GM18519 (cell line): Measurements from ENCODE around the gene GRK3.
A peak's percentile ranks its signal among the peaks of the same experiment; 100 is the strongest.
"Not testable (repeated sequence)": the region's sequence is repeated elsewhere in the genome, so short reads cannot be mapped to it uniquely, and the experiment has no call there.

Source experiments
- ATAC-seq: cut with Tn5 transposase; IDR thresholded peaks from one replicate; pipeline ENCODE4 v1.9.1; 2021; ENCODE audit warnings: mild to moderate bottlenecking, moderate library complexity; ENCODE audit not compliant: unreplicated experiment, low FRiP score

The GRK3 gene

GRCh38 chr22:25570486-25570885, 6.0 kb downstream of the GRK3 start:
- no peak for ATAC-seq

GRCh38 chr22:25571969-25572707, 7.7 kb downstream of the GRK3 start:
- not testable (repeated sequence) for ATAC-seq

- ATAC-seq: no peak
Observed at GRCh38 chr22:25572708-25573171, 8.3 kb downstream of the GRK3 start.

GRCh38 chr22:25573841-25574240, 9.4 kb downstream of the GRK3 start:
- ATAC-seq: no peak

- ATAC-seq: no peak
Observed at GRCh38 chr22:25574736-25575135, 10.3 kb downstream of the GRK3 start.

GRCh38 chr22:25575674-25576392, 11.4 kb downstream of the GRK3 start:
- ATAC-seq: not testable (repeated sequence)

- ATAC-seq: not testable (repeated sequence)
Observed at GRCh38 chr22:25581452-25581851, 17.0 kb downstream of the GRK3 start.

- ATAC-seq: no peak
Observed at GRCh38 chr22:25582946-25583345, 18.5 kb downstream of the GRK3 start.

GRCh38 chr22:25584993-25585392, 20.5 kb downstream of the GRK3 start:
- not testable (repeated sequence) for ATAC-seq

GRCh38 chr22:25589664-25590063, 25.2 kb downstream of the GRK3 start:
- not testable (repeated sequence) for ATAC-seq

GRCh38 chr22:25593323-25593722, 28.8 kb downstream of the GRK3 start:
- not testable (repeated sequence) for ATAC-seq

GRCh38 chr22:25598609-25599008, 34.1 kb downstream of the GRK3 start:
- ATAC-seq: no peak

GRCh38 chr22:25602445-25602844, 38.0 kb downstream of the GRK3 start:
- no peak for ATAC-seq

- ATAC-seq: no peak
Observed at GRCh38 chr22:25602916-25603315, 38.4 kb downstream of the GRK3 start.

GRCh38 chr22:25605146-25605545, 40.7 kb downstream of the GRK3 start:
- ATAC-seq: not testable (repeated sequence)

- ATAC-seq: not testable (repeated sequence)
Observed at GRCh38 chr22:25605565-25605964, 41.1 kb downstream of the GRK3 start.

GRCh38 chr22:25611284-25611683, 46.8 kb downstream of the GRK3 start:
- ATAC-seq: not testable (repeated sequence)

GRCh38 chr22:25613131-25613530, 48.7 kb downstream of the GRK3 start:
- ATAC-seq: not testable (repeated sequence)

- ATAC-seq: not testable (repeated sequence)
Observed at GRCh38 chr22:25613558-25613957, 49.1 kb downstream of the GRK3 start.

GRCh38 chr22:25614791-25615190, 50.3 kb downstream of the GRK3 start:
- ATAC-seq: not testable (repeated sequence)

- no peak for ATAC-seq
Observed at GRCh38 chr22:25621986-25622385, 57.5 kb downstream of the GRK3 start.

GRCh38 chr22:25623310-25623734, 58.8 kb downstream of the GRK3 start:
- peak; percentile 53 for ATAC-seq
